PC-3 (cell line): ENCODE data around the gene ARHGEF7.

Experiments
- EZH2 ChIP-seq: fragments of 300-600 bp; sonication (generic); IDR thresholded peaks from one replicate; pipeline ENCODE4 v1.6.1; 2017; ENCODE audit warnings: antibody characterized with exemption, mild to moderate bottlenecking, low read length; ENCODE audit not compliant: unreplicated experiment
- EZH2phosphoT487 ChIP-seq: fragments of 300-600 bp; sonication (generic); IDR thresholded peaks from 2 replicates; pipeline ENCODE4 v1.6.1; 2018; ENCODE audit warnings: mild to moderate bottlenecking, antibody characterized with exemption, low read length, borderline replicate concordance
- TF ChIP-seq, protein P1 (sequence below): fragments of 300-600 bp; sonication (generic); conservative IDR thresholded peaks from 2 replicates; pipeline ENCODE4 v1.5.1; 2017; ENCODE audit warnings: antibody characterized with exemption, low read depth, mild to moderate bottlenecking, low read length

DNA sequence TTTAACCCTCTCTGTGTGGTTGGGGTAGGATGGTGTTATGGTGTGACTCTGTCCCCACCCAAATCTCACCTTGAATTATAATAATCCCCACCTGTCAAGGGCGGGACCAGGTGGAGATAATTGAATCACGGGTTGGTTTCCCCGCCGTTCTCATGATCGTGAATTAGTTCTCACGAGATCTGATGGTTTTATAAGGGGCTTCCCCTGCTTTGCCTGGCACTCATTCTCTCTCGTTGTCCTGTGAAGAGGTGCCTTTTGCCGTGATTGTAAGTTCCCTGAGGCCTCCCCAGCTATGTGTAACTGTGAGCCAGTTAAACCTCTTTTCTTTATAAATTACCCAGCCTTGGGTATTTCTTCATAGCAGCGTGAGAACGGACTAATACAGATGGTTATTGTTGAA is 68.8 kb downstream of the ARHGEF7 start:
- TF ChIP-seq, protein P1, sequence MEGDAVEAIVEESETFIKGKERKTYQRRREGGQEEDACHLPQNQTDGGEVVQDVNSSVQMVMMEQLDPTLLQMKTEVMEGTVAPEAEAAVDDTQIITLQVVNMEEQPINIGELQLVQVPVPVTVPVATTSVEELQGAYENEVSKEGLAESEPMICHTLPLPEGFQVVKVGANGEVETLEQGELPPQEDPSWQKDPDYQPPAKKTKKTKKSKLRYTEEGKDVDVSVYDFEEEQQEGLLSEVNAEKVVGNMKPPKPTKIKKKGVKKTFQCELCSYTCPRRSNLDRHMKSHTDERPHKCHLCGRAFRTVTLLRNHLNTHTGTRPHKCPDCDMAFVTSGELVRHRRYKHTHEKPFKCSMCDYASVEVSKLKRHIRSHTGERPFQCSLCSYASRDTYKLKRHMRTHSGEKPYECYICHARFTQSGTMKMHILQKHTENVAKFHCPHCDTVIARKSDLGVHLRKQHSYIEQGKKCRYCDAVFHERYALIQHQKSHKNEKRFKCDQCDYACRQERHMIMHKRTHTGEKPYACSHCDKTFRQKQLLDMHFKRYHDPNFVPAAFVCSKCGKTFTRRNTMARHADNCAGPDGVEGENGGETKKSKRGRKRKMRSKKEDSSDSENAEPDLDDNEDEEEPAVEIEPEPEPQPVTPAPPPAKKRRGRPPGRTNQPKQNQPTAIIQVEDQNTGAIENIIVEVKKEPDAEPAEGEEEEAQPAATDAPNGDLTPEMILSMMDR, result no peak
- TF ChIP-seq EZH2phosphoT487 (no peak), EZH2 (no peak)
